Natural killer cell (primary cell): ENCODE data around the gene SH3BP2. TPM values are rescaled to one million over a fixed set of nuclear protein-coding genes. Genes with fewer than 3 reads are reported as not detected.

ENCODE experiments used
- ATAC-seq, 3 donors: fragments of 150-1000 bp in 2 of 3; fragments of 200-7000 bp in 1 of 3; cut with Tn5 transposase; 1 replicate in 1 of 3; 2 replicates in 2 of 3; pipeline ENCODE4 v1.10.0; 2021; ENCODE audit warnings: mild to moderate bottlenecking in 2 of 3, moderate library complexity in 2 of 3
- DNase-seq, 2 donors: peaks; one replicate each; pipeline versions ENCODE4 v3.0.0 to v3.0.0-alpha.2; 2013 to 2021; ENCODE audit warnings: mixed read lengths in 1 of 2
- H3K27ac ChIP-seq: one replicate; pipeline ENCODE4 v1.5.1; 2013; ENCODE audit warnings: mild to moderate bottlenecking, low read length
- H3K27me3 ChIP-seq: one replicate; pipeline ENCODE4 v1.6.1; 2013; ENCODE audit warnings: low read length; ENCODE audit not compliant: control insufficient read depth, insufficient read depth
- H3K36me3 ChIP-seq: one replicate; pipeline ENCODE4 v1.6.1; 2013; ENCODE audit warnings: low read length; ENCODE audit not compliant: control insufficient read depth, insufficient read depth
- H3K4me1 ChIP-seq: one replicate; pipeline ENCODE4 v1.6.1; 2013; ENCODE audit warnings: low read length; ENCODE audit not compliant: control insufficient read depth, insufficient read depth
- H3K4me3 ChIP-seq: one replicate; pipeline ENCODE4 v1.5.1; 2013; ENCODE audit warnings: low read length
- H3K9me3 ChIP-seq: one replicate; pipeline ENCODE4 v1.6.1; 2013; ENCODE audit warnings: low read length; ENCODE audit not compliant: control insufficient read depth, insufficient read depth
- H3K27ac Mint-ChIP-seq, 2 donors: one replicate each; pipeline ENCODE4 v1.8.0; 2022; ENCODE audit warnings: mild to moderate bottlenecking in 2 of 2, mixed read lengths in 2 of 2, moderate library complexity in 1 of 2
- H3K27me3 Mint-ChIP-seq, 2 donors: one replicate each; pipeline ENCODE4 v1.8.0; 2022; ENCODE audit warnings: low read depth in 2 of 2, mixed read lengths in 2 of 2
- H3K36me3 Mint-ChIP-seq: one replicate; pipeline ENCODE4 v1.8.0; 2022; ENCODE audit warnings: mixed read lengths
- H3K4me1 Mint-ChIP-seq, 2 donors: one replicate each; pipeline ENCODE4 v1.8.0; 2022; ENCODE audit warnings: mixed read lengths in 2 of 2
- H3K4me3 Mint-ChIP-seq: one replicate; pipeline ENCODE4 v1.8.0; 2022; ENCODE audit warnings: mild to moderate bottlenecking, moderate library complexity, mixed read lengths
- H3K9me3 Mint-ChIP-seq, 2 donors: one replicate each; pipeline ENCODE4 v1.8.0; 2022; ENCODE audit warnings: mixed read lengths in 2 of 2
- CTCF ChIP-seq: fragments of 200-600 bp; IDR thresholded peaks from one replicate; pipeline ENCODE4 v1.8.0; 2022; ENCODE audit warnings: antibody characterized with exemption
- WGBS: methylation state at CpG from one replicate; pipeline ENCODE4 v1.1.7; 2013; ENCODE audit warnings: missing lambda C conversion rate; ENCODE audit not compliant: insufficient coverage; 5-methylcytosine and 5-hydroxymethylcytosine counted together
- intact Hi-C: fragments of 100-400 bp; cut with micrococcal nuclease; formaldehyde crosslinking; loops from one replicate; pipeline ENCODE4 v1.14.2; 2022
- total RNA-seq, 4 donors: library from RNA; stranded (reverse); fragments of 120-200 nt in 1 of 4; gene quantifications; one replicate each; pipeline versions ENCODE4 v1.2.3 to v1.2.4, GENCODE V29; 2013 to 2022

SH3BP2 gene
- total RNA-seq, 3 donors from 2014 or later (not counting 1 experiment from before 2014, with no cell fraction given): 213 to 283 (median 221) TPM

- no peaks in the 10 kb centered on the region for H3K27me3 Mint-ChIP-seq
- no peak for TF ChIP-seq CTCF
- Histone ChIP-seq H3K9me3 (no peaks in the 10 kb centered on the region), H3K27ac (peak overlapping the region; percentile 77), H3K4me1 (peaks cover 65% of the 10 kb centered on the region), H3K36me3 (peaks cover 60% of the 10 kb centered on the region), H3K27me3 (no peaks in the 10 kb centered on the region), H3K4me3 (no peak overlapping the region)
- peaks cover 40 to 74% of the 10 kb centered on the region in 2 donors for H3K4me1 Mint-ChIP-seq
- no peaks in the 10 kb centered on the region for H3K36me3 Mint-ChIP-seq
- intact Hi-C loops: no loop called here
- no peaks in the 10 kb centered on the region for H3K9me3 Mint-ChIP-seq
- ATAC-seq: no peak
- no peak overlapping the region for H3K4me3 Mint-ChIP-seq
- peak overlapping the region; percentile 84 to 88 for H3K27ac Mint-ChIP-seq
- DNase-seq: no peak
- WGBS: 76% methylated on average over 7 of the region's 7 CpGs
Measured at GRCh38 chr4:2833671-2834000, 40.8 kb downstream of the SH3BP2 start.

- Histone ChIP-seq H3K4me1 (peaks cover 71% of the 10 kb centered on the region), H3K36me3 (peaks cover 54% of the 10 kb centered on the region), H3K27me3 (no peaks in the 10 kb centered on the region), H3K4me3 (no peak overlapping the region), H3K27ac (peak overlapping the region; percentile 77), H3K9me3 (no peaks in the 10 kb centered on the region)
- WGBS: 68% methylated on average over 13 of the region's 13 CpGs
- DNase-seq (no peak), ATAC-seq (peak in 2 of 3 donors; percentile 1 to 8)
- intact Hi-C loops: no loop called here
- Mint-ChIP-seq H3K4me1 (peaks cover 46 to 74% of the 10 kb centered on the region in 2 donors), H3K27me3 (no peaks in the 10 kb centered on the region), H3K36me3 (no peaks in the 10 kb centered on the region), H3K4me3 (peak overlapping the region; percentile 79), H3K27ac (peak overlapping the region; percentile 84 to 88), H3K9me3 (no peaks in the 10 kb centered on the region)
- no peak for TF ChIP-seq CTCF
Measured at GRCh38 chr4:2834001-2834921, 41.4 kb downstream of the SH3BP2 start.

- H3K4me1 ChIP-seq: peaks cover 80% of the 10 kb centered on the region
- no peak for DNase-seq
- H3K4me3 ChIP-seq: no peak overlapping the region
- no peaks in the 10 kb centered on the region for H3K27me3 Mint-ChIP-seq
- H3K4me3 Mint-ChIP-seq: peak overlapping the region; percentile 79
- peak overlapping the region; percentile 84 to 88 for H3K27ac Mint-ChIP-seq
- no peaks in the 10 kb centered on the region for H3K27me3 ChIP-seq
- TF ChIP-seq CTCF: no peak
- H3K36me3 ChIP-seq: peaks cover 39% of the 10 kb centered on the region
- no peaks in the 10 kb centered on the region for H3K36me3 Mint-ChIP-seq
- H3K9me3 ChIP-seq: no peaks in the 10 kb centered on the region
- WGBS: 63% methylated on average over 8 of the region's 8 CpGs
- intact Hi-C loops: loop anchor here (1.0 to 2.0 kb wide), 2 partner anchors 15 to 24 kb away; no protein-coding TSS in a partner anchor
- H3K27ac ChIP-seq: peak overlapping the region; percentile 77
- peaks cover 60 to 84% of the 10 kb centered on the region in 2 donors for H3K4me1 Mint-ChIP-seq
- ATAC-seq: no peak
- peaks cover 2 to 3% of the 10 kb centered on the region in 2 donors for H3K9me3 Mint-ChIP-seq
Measured at GRCh38 chr4:2835978-2836377, 43.1 kb downstream of the SH3BP2 start.
